ENCODE measurements around the gene PLCH1. TPM values are rescaled to one million over a fixed set of nuclear protein-coding genes. Genes with fewer than 3 reads are reported as not detected.

PLCH1 gene
- total and polyA plus RNA-seq, 2 experiments from 2014 or later = 8.1 to 25.3 TPM

DNA sequence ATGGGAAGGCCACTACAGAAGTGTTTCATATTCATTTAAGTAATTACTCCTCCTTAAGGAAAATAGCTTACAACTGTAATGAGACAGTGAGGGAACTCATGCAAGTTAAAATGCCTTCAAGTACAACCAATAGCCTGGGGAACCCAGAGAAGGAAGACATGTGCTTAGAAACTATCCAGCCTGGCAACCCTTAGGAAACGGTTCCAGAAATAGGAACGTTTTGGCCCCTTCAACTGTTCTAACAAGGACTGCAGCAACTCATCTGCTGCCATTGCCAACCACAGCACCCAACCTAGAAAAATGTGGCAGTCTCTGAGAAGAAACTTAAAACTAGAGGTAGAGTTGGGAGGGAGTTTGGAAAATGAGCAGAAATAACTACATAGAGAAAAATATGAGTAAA, 303.8 kb downstream of the PLCH1 start:
- Histone ChIP-seq H3K79me2 (replicated peaks; ENCODE audit: insufficient read depth) (no peaks in the 10 kb centered on the region), H4K20me1 (replicated peaks; ENCODE audit: insufficient read depth) (no peaks in the 10 kb centered on the region), H3F3A (replicated peaks; ENCODE audit: low read depth) (no peaks in the 10 kb centered on the region), H3K36me3 (ENCODE audit: insufficient read depth) (no peaks in the 10 kb centered on the region), H2AFZ (no peak overlapping the region), H3K9me2 (ENCODE audit: insufficient read depth) (0 out of 2 replicates have a peak, but pooled peaks cover 17% of the 10 kb centered on the region), H3K4me3 (no peak overlapping the region), H3K4me1 (ENCODE audit: insufficient read depth) (no peaks in the 10 kb centered on the region), H3K27me3 (ENCODE audit: insufficient read depth) (no peaks in the 10 kb centered on the region), H3K4me2 (no peak overlapping the region), H3K27ac (ENCODE audit: low read depth) (no peak overlapping the region)
- Mint-ChIP-seq H3K4me1 (no peaks in the 10 kb centered on the region), H3K9me3 (no peaks in the 10 kb centered on the region), H3K27ac (no peak overlapping the region), H3K36me3 (ENCODE audit: low read depth) (no peaks in the 10 kb centered on the region), H3K4me3 (no peak overlapping the region), H3K27me3 (ENCODE audit: insufficient read depth, low read depth, poor library complexity) (no peaks in the 10 kb centered on the region)
- DNase-seq (ENCODE audit: low spot score) (no peak), ATAC-seq (no peak)
- no peak for TF ChIP-seq STAT1 (IDR thresholded peaks at IDR 0.05; ENCODE audit: unreplicated experiment)
- no peak for TF ChIP-seq EZH2phosphoT487 (IDR thresholded peaks at IDR 0.05; ENCODE audit: unreplicated experiment)
- TF ChIP-seq JUNB (IDR thresholded peaks at IDR 0.05; ENCODE audit: unreplicated experiment) = no peak

DNA sequence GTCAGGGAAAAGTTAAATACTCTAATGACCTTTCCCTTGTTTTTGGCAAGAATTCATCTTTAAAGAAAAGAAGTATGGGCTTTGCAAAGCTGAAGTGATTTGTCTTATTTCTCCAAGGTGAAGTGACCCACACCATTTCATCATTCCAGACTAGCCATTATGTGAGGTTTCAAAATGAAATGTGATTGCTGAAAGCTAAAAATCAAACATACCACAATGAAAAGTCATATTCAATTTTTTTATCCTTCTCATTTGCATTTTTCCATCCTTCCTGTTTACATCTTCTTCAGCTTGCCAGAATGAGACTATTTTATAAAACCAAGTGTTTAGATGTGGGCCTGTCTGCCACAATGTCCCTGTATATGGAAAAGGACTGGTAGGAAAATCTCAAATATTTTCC, 309.1 kb downstream of the PLCH1 start:
- DNase-seq (ENCODE audit: low spot score) = no peak

More for the DNA sequence above, 309.1 kb downstream of the PLCH1 start:
- Mint-ChIP-seq H3K27ac (no peak overlapping the region), H3K36me3 (ENCODE audit: low read depth) (no peaks in the 10 kb centered on the region), H3K4me3 (no peak overlapping the region), H3K9me3 (no peaks in the 10 kb centered on the region), H3K4me1 (peaks cover 14% of the 10 kb centered on the region; the same call in 2 of the 3 replicates), H3K27me3 (ENCODE audit: insufficient read depth, low read depth, poor library complexity) (no peaks in the 10 kb centered on the region)
- TF ChIP-seq EZH2 (IDR thresholded peaks at IDR 0.05; ENCODE audit: low read depth, unreplicated experiment) (no peak), CREB1 (CRISPR knock-in tag; IDR thresholded peaks at IDR 0.05; ENCODE audit: low read depth) (no peak), ZNF114 (CRISPR knock-in tag; IDR thresholded peaks at IDR 0.05) (no peak), JUNB (IDR thresholded peaks at IDR 0.05; ENCODE audit: unreplicated experiment) (no peak), STAT1 (IDR thresholded peaks at IDR 0.05; ENCODE audit: unreplicated experiment) (no peak), NANOG (IDR thresholded peaks at IDR 0.05; ENCODE audit: borderline replicate concordance) (no peak), ZNF331 (CRISPR knock-in tag; IDR thresholded peaks at IDR 0.05; ENCODE audit: low read depth) (no peak), EZH2phosphoT487 (IDR thresholded peaks at IDR 0.05; ENCODE audit: unreplicated experiment) (no peak), POLR2AphosphoS5 (IDR thresholded peaks at IDR 0.05; ENCODE audit: low read depth) (no peak)
- TF ChIP-seq, protein P1, sequence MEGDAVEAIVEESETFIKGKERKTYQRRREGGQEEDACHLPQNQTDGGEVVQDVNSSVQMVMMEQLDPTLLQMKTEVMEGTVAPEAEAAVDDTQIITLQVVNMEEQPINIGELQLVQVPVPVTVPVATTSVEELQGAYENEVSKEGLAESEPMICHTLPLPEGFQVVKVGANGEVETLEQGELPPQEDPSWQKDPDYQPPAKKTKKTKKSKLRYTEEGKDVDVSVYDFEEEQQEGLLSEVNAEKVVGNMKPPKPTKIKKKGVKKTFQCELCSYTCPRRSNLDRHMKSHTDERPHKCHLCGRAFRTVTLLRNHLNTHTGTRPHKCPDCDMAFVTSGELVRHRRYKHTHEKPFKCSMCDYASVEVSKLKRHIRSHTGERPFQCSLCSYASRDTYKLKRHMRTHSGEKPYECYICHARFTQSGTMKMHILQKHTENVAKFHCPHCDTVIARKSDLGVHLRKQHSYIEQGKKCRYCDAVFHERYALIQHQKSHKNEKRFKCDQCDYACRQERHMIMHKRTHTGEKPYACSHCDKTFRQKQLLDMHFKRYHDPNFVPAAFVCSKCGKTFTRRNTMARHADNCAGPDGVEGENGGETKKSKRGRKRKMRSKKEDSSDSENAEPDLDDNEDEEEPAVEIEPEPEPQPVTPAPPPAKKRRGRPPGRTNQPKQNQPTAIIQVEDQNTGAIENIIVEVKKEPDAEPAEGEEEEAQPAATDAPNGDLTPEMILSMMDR (conservative IDR thresholded peaks at IDR 0.05; ENCODE audit: low read depth in 2 of 2) = no peak
- TF ChIP-seq, protein P2, sequence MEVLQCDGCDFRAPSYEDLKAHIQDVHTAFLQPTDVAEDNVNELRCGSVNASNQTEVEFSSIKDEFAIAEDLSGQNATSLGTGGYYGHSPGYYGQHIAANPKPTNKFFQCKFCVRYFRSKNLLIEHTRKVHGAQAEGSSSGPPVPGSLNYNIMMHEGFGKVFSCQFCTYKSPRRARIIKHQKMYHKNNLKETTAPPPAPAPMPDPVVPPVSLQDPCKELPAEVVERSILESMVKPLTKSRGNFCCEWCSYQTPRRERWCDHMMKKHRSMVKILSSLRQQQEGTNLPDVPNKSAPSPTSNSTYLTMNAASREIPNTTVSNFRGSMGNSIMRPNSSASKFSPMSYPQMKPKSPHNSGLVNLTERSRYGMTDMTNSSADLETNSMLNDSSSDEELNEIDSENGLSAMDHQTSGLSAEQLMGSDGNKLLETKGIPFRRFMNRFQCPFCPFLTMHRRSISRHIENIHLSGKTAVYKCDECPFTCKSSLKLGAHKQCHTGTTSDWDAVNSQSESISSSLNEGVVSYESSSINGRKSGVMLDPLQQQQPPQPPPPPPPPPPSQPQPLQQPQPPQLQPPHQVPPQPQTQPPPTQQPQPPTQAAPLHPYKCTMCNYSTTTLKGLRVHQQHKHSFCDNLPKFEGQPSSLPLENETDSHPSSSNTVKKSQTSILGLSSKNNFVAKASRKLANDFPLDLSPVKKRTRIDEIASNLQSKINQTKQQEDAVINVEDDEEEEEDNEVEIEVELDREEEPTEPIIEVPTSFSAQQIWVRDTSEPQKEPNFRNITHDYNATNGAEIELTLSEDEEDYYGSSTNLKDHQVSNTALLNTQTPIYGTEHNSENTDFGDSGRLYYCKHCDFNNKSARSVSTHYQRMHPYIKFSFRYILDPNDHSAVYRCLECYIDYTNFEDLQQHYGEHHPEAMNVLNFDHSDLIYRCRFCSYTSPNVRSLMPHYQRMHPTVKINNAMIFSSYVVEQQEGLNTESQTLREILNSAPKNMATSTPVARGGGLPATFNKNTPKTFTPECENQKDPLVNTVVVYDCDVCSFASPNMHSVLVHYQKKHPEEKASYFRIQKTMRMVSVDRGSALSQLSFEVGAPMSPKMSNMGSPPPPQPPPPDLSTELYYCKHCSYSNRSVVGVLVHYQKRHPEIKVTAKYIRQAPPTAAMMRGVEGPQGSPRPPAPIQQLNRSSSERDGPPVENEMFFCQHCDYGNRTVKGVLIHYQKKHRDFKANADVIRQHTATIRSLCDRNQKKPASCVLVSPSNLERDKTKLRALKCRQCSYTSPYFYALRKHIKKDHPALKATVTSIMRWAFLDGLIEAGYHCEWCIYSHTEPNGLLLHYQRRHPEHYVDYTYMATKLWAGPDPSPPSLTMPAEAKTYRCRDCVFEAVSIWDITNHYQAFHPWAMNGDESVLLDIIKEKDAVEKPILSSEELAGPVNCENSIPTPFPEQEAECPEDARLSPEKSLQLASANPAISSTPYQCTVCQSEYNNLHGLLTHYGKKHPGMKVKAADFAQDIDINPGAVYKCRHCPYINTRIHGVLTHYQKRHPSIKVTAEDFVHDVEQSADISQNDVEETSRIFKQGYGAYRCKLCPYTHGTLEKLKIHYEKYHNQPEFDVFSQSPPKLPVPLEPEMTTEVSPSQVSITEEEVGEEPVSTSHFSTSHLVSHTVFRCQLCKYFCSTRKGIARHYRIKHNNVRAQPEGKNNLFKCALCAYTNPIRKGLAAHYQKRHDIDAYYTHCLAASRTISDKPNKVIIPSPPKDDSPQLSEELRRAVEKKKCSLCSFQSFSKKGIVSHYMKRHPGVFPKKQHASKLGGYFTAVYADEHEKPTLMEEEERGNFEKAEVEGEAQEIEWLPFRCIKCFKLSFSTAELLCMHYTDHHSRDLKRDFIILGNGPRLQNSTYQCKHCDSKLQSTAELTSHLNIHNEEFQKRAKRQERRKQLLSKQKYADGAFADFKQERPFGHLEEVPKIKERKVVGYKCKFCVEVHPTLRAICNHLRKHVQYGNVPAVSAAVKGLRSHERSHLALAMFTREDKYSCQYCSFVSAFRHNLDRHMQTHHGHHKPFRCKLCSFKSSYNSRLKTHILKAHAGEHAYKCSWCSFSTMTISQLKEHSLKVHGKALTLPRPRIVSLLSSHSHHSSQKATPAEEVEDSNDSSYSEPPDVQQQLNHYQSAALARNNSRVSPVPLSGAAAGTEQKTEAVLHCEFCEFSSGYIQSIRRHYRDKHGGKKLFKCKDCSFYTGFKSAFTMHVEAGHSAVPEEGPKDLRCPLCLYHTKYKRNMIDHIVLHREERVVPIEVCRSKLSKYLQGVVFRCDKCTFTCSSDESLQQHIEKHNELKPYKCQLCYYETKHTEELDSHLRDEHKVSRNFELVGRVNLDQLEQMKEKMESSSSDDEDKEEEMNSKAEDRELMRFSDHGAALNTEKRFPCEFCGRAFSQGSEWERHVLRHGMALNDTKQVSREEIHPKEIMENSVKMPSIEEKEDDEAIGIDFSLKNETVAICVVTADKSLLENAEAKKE (CRISPR knock-in tag; IDR thresholded peaks at IDR 0.05) = no peak
- TF ChIP-seq, protein P3, sequence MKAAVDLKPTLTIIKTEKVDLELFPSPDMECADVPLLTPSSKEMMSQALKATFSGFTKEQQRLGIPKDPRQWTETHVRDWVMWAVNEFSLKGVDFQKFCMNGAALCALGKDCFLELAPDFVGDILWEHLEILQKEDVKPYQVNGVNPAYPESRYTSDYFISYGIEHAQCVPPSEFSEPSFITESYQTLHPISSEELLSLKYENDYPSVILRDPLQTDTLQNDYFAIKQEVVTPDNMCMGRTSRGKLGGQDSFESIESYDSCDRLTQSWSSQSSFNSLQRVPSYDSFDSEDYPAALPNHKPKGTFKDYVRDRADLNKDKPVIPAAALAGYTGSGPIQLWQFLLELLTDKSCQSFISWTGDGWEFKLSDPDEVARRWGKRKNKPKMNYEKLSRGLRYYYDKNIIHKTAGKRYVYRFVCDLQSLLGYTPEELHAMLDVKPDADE (IDR thresholded peaks at IDR 0.05) = no peak
- H3K79me2 ChIP-seq (replicated peaks; ENCODE audit: insufficient read depth) = no peaks in the 10 kb centered on the region
- no peak overlapping the region for H3K27ac ChIP-seq (ENCODE audit: low read depth)
- H3K27me3 ChIP-seq (ENCODE audit: insufficient read depth) = no peaks in the 10 kb centered on the region
- no peaks in the 10 kb centered on the region for H3F3A ChIP-seq (replicated peaks; ENCODE audit: low read depth)
- no peaks in the 10 kb centered on the region for H3K36me3 ChIP-seq (ENCODE audit: insufficient read depth)
- no peak overlapping the region for H3K4me2 ChIP-seq
- H3K4me1 ChIP-seq (ENCODE audit: insufficient read depth) = peaks cover 7% of the 10 kb centered on the region; the same call in 1 of the 2 replicates
- H4K20me1 ChIP-seq (replicated peaks; ENCODE audit: insufficient read depth) = no peaks in the 10 kb centered on the region
- ATAC-seq = no peak
- peaks cover 8% of the 10 kb centered on the region; the same call in 1 of the 2 replicates for H3K9me2 ChIP-seq (ENCODE audit: insufficient read depth)
- no peak overlapping the region for H3K4me3 ChIP-seq
- no peak overlapping the region for H2AFZ ChIP-seq
